ENCODE data around the gene HIGD1B.
A peak's percentile ranks its signal among the peaks of the same experiment; 100 is the strongest.
"Not testable (repeated sequence)": the region's sequence is repeated elsewhere in the genome, so short reads cannot be mapped to it uniquely, and the experiment has no call there.

The HIGD1B gene

DNA sequence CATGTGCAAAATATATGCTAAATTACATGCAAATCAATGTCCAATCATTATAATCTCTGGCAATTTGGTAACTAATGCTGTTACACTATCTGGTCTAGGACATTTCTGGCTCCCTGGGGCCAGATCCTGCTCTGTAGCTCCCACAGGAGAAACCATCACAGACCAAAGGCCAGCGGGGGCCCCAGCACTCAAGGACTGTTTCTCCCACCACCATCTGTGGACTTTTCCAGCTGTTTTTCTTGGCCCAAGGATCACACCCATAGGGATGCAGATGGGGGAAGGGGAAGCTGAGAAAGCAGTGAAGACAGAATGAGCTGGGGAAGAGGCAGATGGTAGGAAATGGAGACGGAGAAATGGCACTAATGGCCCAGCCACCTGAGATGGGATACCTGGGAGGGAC lies at the start of gene HIGD1B:
TSS of gene HIGD1B (plus strand) at position 298 of the 400 bp plus-strand sequence. CDS start 270 bp downstream, outside the sequence.
- no peak for DNase-seq (ENCODE audit: low read depth in 3 of 3)

GRCh38 chr17:44798356-44798755 lies 49.3 kb upstream of the HIGD1B start:
- DNase-seq (ENCODE audit: low read depth in 3 of 3), result no peak

DNA sequence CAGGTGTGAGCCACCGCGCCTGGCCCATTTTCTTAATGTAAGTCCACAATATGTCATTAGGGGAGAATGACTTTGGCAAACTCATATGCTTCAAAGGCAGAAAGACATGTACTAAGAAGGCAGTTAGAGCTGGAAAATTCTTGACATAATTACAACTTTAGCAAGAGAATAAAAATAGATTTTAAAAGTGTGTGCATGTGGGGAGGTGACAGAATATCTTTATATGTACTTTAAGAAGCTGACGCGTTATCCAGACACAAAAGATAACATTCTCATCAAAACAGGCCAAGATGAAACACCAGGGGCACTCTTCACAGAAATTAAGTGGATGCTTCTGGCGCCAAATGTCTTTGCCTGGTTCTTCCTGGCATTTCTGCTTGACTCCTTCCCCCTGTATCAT lies 45.8 kb upstream of the HIGD1B start:
- no peak for DNase-seq (ENCODE audit: low read depth in 3 of 3)

- DNase-seq (ENCODE audit: low read depth in 3 of 3), result no peak
Measured at GRCh38 chr17:44804302-44805089, 43.2 kb upstream of the HIGD1B start.

- DNase-seq (ENCODE audit: low read depth in 3 of 3), result no peak
Measured at GRCh38 chr17:44807093-44807816, 40.4 kb upstream of the HIGD1B start.

DNA sequence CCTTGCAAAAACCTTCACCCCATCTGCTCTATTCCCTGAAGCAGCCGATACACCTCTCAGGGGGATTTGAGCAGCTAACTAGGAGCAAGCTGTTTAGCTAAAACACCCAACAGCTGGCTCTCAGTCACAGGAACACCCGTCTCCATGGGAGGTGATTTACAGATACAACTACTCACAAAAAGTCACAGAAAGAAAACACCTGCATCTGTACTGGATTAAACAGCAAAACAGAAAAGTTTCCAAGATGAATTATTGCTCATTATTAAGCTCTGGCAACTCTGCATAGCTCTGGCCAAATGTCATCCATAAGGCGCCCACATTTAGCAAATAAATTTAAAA lies 39.9 kb upstream of the HIGD1B start:
- no peak for DNase-seq (ENCODE audit: low read depth in 3 of 3)

GRCh38 chr17:44808156-44808555 lies 39.5 kb upstream of the HIGD1B start:
- DNase-seq (ENCODE audit: low read depth in 3 of 3), result no peak

DNA sequence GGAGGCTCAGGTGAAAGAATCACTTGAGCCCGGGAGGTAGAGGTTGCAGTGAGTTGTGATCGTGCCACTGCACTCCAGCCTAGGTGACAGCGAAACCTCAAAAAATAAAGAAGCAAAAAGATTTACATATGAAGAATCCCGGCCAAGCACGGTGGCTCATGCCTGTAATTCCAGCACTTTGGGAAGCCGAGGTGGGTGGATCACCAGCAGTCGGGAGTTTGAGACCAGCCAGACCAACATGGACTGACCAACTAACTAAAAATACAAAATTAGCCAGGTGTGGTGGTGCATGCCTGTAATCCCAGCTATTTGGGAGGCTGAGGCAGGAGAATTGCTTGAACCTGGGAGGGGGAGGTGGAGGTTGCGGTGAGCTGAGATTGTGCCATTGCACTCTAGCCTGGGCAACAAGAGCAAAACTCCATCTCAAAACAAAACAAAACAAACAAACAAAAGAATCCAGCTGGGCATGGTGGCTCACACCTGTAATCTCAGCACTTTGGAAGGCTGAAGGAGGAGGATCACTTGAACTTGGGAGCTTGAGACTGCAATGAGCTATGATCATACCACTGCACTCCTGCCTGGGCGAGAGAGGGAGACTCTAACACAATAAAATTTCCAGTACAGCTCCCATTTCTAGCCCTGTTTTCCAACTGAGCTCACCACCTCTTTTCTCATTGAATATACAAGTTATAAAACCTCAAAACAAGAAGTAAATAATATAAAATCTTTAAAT lies 38.9 kb upstream of the HIGD1B start:
- DNase-seq (ENCODE audit: low read depth in 3 of 3), result not testable (repeated sequence)

DNA sequence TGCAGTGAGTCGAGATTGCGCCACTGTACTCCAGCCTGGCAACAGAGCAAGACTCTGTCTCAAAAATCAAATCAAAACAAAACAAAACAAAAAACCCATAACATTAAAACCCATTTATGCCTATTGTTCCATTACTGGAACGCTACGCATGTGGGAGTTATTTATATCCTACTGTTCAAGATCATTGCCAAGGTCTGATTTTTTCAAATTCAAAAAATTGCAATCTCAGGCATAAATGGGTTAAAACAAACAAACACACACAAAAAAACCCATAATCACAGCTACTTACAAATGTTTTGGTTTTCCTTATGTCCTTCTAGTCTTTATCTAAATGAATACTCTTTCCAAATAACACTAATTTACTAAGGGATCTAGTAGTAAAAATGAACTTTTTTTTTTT lies 35.4 kb upstream of the HIGD1B start:
- no peak for DNase-seq (ENCODE audit: low read depth in 3 of 3)

DNA sequence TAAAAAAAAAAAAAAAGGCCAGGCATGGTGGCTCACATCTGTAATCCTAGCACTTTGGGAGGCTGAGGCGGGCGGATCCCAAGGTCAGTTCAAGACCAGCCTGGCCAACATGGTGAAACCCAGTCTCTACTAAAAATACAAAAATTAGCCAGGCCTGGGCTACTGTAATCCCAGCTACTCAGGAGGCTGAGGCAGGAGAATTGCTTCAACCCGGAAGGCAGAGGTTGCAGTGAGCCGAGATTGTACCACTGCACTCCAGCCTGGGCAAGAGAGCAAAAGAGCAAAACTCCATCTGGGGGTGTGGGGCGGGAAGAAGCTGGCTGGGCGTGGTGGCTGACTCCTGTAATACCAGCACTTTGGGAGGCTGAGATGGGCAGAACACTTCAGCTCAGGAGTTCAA lies 29.2 kb upstream of the HIGD1B start:
- DNase-seq (ENCODE audit: low read depth in 3 of 3), result not testable (repeated sequence)

DNA sequence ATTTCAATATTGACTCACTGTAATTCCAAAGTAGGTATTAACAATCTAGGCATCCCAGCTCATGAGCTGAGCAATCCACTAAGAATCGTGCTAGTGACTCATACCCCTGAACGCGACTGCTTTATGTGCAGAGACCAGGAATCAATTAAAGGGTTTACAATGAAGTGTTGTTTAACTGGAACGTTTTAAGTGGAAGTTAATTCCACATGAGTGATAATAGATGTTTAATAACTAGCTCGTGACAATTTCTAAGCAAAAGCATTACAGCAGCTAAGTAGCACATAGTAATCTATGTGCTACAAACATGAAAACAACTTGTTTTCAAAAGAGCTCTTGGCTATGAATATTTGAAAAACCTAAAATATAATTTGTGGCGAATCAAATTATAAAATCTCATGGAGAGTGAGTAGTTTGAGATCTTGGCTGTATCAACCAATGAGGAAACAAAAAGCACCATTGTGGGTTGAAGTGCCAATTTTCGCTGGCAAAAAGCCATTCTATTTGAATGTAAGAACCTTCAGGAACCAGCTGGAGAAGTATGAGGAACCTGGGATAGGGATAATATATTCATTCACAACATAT lies 27.0 kb upstream of the HIGD1B start:
- no peak for DNase-seq (ENCODE audit: low read depth in 3 of 3)

DNA sequence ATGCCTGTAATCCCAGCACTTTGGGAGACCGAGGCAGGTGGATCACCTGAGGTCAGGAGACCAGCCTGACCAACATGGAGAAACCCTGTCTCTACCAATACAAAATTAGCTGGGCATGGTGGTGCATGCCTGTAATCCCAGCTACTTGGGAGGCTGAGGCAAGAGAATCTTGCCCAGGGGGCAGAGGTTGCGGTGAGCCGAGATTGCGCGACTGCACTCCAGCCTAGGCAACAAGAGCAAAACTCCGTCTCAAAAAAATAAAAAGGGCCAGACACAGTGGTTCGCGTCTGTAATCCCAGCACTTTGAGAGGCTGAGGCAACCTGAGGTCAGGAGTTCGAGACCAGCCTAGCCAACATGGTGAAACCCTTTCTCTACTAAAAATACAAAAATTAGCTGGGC lies 22.4 kb upstream of the HIGD1B start:
- not testable (repeated sequence) for DNase-seq (ENCODE audit: low read depth in 3 of 3)

DNA sequence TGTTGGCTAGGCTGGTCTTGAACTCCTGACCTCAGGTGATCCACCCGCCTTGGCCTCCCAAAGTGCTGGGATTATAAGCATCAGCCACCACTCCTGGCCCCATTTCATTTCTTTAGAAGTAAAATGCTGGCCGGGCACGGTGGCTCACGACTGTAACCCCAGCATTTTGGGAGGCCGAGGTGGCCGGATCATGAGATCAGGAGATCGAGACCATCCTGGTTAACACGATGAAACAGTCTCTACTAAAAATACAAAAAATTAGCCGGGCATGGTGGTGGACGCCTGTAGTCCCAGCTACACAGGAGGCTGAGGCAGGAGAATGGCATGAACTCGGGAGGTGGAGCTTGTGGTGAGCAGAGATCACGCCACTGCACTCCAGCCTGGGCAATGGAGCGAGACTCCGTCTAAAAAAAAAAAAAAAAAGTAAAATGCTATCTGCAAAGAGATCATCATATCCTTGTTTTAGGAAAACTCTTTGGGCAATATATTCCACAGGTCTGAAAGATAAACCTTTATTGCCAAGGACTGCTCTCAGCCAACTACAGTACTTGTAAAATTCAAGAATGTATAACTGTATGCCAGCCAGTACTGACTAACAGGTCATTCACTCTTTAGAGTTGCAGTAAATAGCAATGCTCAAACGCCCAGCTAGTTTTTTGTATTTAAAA lies 21.4 kb upstream of the HIGD1B start:
- no peak for DNase-seq (ENCODE audit: low read depth in 3 of 3)

GRCh38 chr17:44827863-44828262 lies 19.8 kb upstream of the HIGD1B start:
- DNase-seq (ENCODE audit: low read depth in 3 of 3), result no peak

- DNase-seq (ENCODE audit: low read depth in 3 of 3), result peak in 1 of 3 donors; percentile 4
Measured at GRCh38 chr17:44828919-44829522, 18.7 kb upstream of the HIGD1B start.

DNA sequence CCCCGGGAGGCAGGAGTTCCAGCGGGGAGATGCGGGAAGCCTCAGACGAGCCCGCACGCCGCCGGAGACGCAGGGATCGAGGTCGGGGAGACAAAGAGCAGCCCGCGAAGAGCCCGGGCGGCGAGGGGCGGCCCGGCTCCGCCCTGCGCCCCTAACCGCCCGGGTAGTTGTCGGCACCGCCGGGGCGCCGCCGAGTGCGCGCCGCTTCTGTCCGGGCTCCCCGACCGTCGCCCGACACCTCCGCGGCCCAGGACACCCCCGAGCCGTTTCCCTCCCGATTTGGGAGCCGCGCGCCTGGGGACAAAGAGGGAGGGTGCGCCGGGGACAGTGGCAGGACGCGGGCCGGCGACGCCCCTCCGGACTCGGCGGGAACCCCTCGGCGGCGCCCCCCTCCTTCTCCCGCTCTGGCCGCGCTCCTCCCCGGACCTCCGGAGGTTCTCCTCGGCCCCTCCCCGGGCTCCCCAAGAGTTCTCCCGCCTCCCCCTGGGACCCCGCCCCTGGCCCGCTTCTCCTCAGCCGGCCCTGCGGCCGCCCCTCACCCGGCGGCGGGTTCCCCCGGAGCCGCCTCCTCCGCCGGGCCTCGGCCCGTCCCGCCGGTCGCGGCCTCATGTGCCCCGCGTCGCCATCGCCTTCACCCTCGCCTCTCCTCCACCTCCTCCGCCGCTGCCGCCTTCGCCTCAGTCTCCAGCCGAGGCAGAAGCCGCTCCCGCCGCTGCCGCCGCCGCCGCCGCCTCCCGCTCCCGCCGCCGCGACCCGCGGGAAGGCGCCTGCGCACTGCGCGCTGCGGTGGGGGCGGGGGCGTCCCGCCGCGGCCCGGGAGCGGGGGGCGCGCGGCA lies 17.9 kb upstream of the HIGD1B start, which contains the start of gene GJC1:
TSS of gene GJC1 (minus strand) at position 765 of the 836 bp plus-strand sequence. CDS start 24,470 bp downstream, outside the sequence.
- DNase-seq (ENCODE audit: low read depth in 3 of 3), result peak in 1 of 3 donors; percentile 17

DNA sequence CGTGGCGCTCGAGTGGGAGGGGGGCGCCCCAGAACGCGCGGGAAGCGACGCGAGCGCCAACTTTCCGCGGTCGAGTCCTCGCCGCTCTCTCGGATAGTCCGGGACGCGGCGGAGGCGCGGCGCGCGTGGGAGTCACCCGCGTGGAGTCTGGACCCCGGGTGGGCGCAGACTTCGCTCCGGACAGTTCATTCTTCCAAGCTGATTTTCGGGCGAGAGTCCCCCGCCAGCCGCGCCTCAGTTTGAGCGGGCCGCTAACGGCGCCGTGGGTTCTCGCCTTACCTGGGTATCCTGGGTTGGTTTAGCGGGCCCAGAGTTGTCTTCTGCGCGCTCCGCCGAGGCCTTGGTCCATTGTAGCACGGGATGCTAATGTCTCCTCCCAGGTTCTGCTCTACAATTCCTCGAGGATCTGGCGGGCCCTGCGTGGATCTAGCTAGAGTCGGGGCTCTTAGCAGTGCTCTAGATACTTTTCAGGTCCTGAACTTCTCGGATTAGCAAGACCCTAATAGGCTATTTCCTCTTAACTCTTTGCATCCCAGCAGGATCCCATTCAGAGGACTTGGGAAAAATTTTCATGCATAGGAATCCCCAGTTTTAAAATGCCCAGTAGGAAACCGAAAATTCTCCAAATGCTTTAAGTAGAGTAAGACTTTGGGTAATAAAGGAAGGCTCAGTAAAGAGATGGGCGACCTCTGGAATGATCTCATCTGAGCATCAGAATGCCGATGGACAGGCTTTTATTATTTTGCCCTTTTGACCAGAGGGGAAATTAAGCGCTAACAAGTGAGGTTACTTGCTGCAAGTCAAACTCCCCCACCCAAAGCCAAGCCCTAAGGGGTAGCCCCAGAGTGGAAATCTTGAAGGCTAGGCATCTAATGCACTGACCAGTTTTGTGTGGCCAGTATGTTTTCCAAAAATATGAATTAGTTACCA lies 17.1 kb upstream of the HIGD1B start:
- peak in 1 of 3 donors; percentile 17 for DNase-seq (ENCODE audit: low read depth in 3 of 3)

GRCh38 chr17:44831371-44831770 lies 16.3 kb upstream of the HIGD1B start:
- DNase-seq (ENCODE audit: low read depth in 3 of 3), result no peak

GRCh38 chr17:44832805-44833204 lies 14.9 kb upstream of the HIGD1B start:
- DNase-seq (ENCODE audit: low read depth in 3 of 3), result no peak

Measured in stimulated activated CD4-positive, alpha-beta T cell treated with anti-CD3 and anti-CD28 coated beads, TNF-alpha, amount 100 ng/mL, for 48 hours (primary cell).